ENCODE results near the gene ACBD3. TPM values are rescaled to one million over a fixed set of nuclear protein-coding genes. Genes with fewer than 3 reads are reported as not detected.

The ACBD3 gene
- total RNA-seq, 1 donor from 2014 or later: 25.4 TPM

GRCh38 chr1:226125831-226126230 is 60.7 kb downstream of the ACBD3 start:
- Mint-ChIP-seq H3K36me3 (ENCODE audit: low read depth) (no peaks in the 10 kb centered on the region), H3K27me3 (ENCODE audit: low read depth) (peaks cover 8% of the 10 kb centered on the region), H3K4me1 (ENCODE audit: low read depth) (peaks cover 37% of the 10 kb centered on the region), H3K4me3 (ENCODE audit: low read depth) (no peak overlapping the region), H3K27ac (no peak overlapping the region), H3K9me3 (no peaks in the 10 kb centered on the region)
- DNase-seq (ENCODE audit: low spot score): no peak
- intact Hi-C loops (cut with micrococcal nuclease): loop anchor here (1.0 to 10.0 kb wide), 4 partner anchors 61 to 279 kb away; partner anchors contain the start of genes ACBD3 and PARP1

GRCh38 chr1:226125097-226125630 is 61.4 kb downstream of the ACBD3 start:
- Mint-ChIP-seq H3K27ac (no peak overlapping the region), H3K27me3 (ENCODE audit: low read depth) (peaks cover 8% of the 10 kb centered on the region), H3K36me3 (ENCODE audit: low read depth) (no peaks in the 10 kb centered on the region), H3K9me3 (no peaks in the 10 kb centered on the region), H3K4me3 (ENCODE audit: low read depth) (no peak overlapping the region), H3K4me1 (ENCODE audit: low read depth) (peaks cover 41% of the 10 kb centered on the region)
- intact Hi-C loops (cut with micrococcal nuclease): loop anchor here (1.0 to 10.0 kb wide), 4 partner anchors 62 to 280 kb away; partner anchors contain the start of genes ACBD3 and PARP1
- peak; percentile 80 for DNase-seq (ENCODE audit: low spot score)

- H3K4me1 Mint-ChIP-seq (ENCODE audit: low read depth): peaks cover 41% of the 10 kb centered on the region
Observed at GRCh38 chr1:226123591-226124471, 62.7 kb downstream of the ACBD3 start.

GRCh38 chr1:226123212-226123560 is 63.4 kb downstream of the ACBD3 start:
- Mint-ChIP-seq H3K27ac (no peak overlapping the region), H3K4me1 (ENCODE audit: low read depth) (peaks cover 38% of the 10 kb centered on the region)
- intact Hi-C loops (cut with micrococcal nuclease): loop anchor here (5.0 to 10.0 kb wide), 2 partner anchors 121 to 282 kb away; partner anchors contain the start of gene PARP1

More at GRCh38 chr1:226123591-226124471, 62.7 kb downstream of the ACBD3 start:
- Mint-ChIP-seq H3K9me3 (no peaks in the 10 kb centered on the region), H3K27ac (no peak overlapping the region), H3K36me3 (ENCODE audit: low read depth) (no peaks in the 10 kb centered on the region), H3K27me3 (ENCODE audit: low read depth) (peaks cover 8% of the 10 kb centered on the region), H3K4me3 (ENCODE audit: low read depth) (peak overlapping the region; percentile 57)
- intact Hi-C loops (cut with micrococcal nuclease): loop anchor here (2.0 to 10.0 kb wide), 4 partner anchors 63 to 281 kb away; partner anchors contain the start of genes ACBD3 and PARP1
- DNase-seq (ENCODE audit: low spot score): no peak

GRCh38 chr1:226121587-226122400 is 64.7 kb downstream of the ACBD3 start:
- Mint-ChIP-seq H3K4me3 (ENCODE audit: low read depth) (peak overlapping the region; percentile 81), H3K27ac (no peak overlapping the region)

More at GRCh38 chr1:226123212-226123560, 63.4 kb downstream of the ACBD3 start:
- no peak for DNase-seq (ENCODE audit: low spot score)
- Mint-ChIP-seq H3K4me3 (ENCODE audit: low read depth) (peak overlapping the region; percentile 57), H3K36me3 (ENCODE audit: low read depth) (no peaks in the 10 kb centered on the region), H3K27me3 (ENCODE audit: low read depth) (peaks cover 13% of the 10 kb centered on the region), H3K9me3 (no peaks in the 10 kb centered on the region)

GRCh38 chr1:226121049-226121586 is 65.4 kb downstream of the ACBD3 start:
- peak overlapping the region; percentile 84 for H3K4me3 Mint-ChIP-seq (ENCODE audit: low read depth)
- no peaks in the 10 kb centered on the region for H3K36me3 Mint-ChIP-seq (ENCODE audit: low read depth)
- intact Hi-C loops (cut with micrococcal nuclease): loop anchor here (1.0 to 10.0 kb wide), 3 partner anchors 57 to 284 kb away; partner anchors contain the start of gene PARP1
- H3K27me3 Mint-ChIP-seq (ENCODE audit: low read depth): peaks cover 13% of the 10 kb centered on the region
- H3K4me1 Mint-ChIP-seq (ENCODE audit: low read depth): peaks cover 26% of the 10 kb centered on the region
- peak overlapping the region; percentile 86 for H3K27ac Mint-ChIP-seq
- no peaks in the 10 kb centered on the region for H3K9me3 Mint-ChIP-seq
- no peak for DNase-seq (ENCODE audit: low spot score)

More at GRCh38 chr1:226121587-226122400, 64.7 kb downstream of the ACBD3 start:
- peaks cover 13% of the 10 kb centered on the region for H3K27me3 Mint-ChIP-seq (ENCODE audit: low read depth)
- DNase-seq (ENCODE audit: low spot score): peak; percentile 77
- no peaks in the 10 kb centered on the region for H3K36me3 Mint-ChIP-seq (ENCODE audit: low read depth)
- peaks cover 27% of the 10 kb centered on the region for H3K4me1 Mint-ChIP-seq (ENCODE audit: low read depth)
- H3K9me3 Mint-ChIP-seq: no peaks in the 10 kb centered on the region
- intact Hi-C loops (cut with micrococcal nuclease): loop anchor here (1.0 to 10.0 kb wide), 5 partner anchors 11 to 283 kb away; partner anchors contain the start of gene PARP1

GRCh38 chr1:226120398-226120797 is 66.1 kb downstream of the ACBD3 start:
- H3K9me3 Mint-ChIP-seq: no peaks in the 10 kb centered on the region
- no peak for DNase-seq (ENCODE audit: low spot score)
- H3K4me3 Mint-ChIP-seq (ENCODE audit: low read depth): peak overlapping the region; percentile 84
- peaks cover 13% of the 10 kb centered on the region for H3K27me3 Mint-ChIP-seq (ENCODE audit: low read depth)
- no peaks in the 10 kb centered on the region for H3K36me3 Mint-ChIP-seq (ENCODE audit: low read depth)
- peaks cover 24% of the 10 kb centered on the region for H3K4me1 Mint-ChIP-seq (ENCODE audit: low read depth)
- intact Hi-C loops (cut with micrococcal nuclease): loop anchor here (5.0 to 10.0 kb wide), 2 partner anchors 118 to 284 kb away; partner anchors contain the start of gene PARP1
- H3K27ac Mint-ChIP-seq: no peak overlapping the region

GRCh38 chr1:226119169-226119568 is 67.4 kb downstream of the ACBD3 start:
- H3K27me3 Mint-ChIP-seq (ENCODE audit: low read depth): peaks cover 13% of the 10 kb centered on the region
- peaks cover 17% of the 10 kb centered on the region for H3K4me1 Mint-ChIP-seq (ENCODE audit: low read depth)
- no peak for DNase-seq (ENCODE audit: low spot score)
- intact Hi-C loops (cut with micrococcal nuclease): no loop called here
- H3K36me3 Mint-ChIP-seq (ENCODE audit: low read depth): no peaks in the 10 kb centered on the region
- no peak overlapping the region for H3K27ac Mint-ChIP-seq
- no peak overlapping the region for H3K4me3 Mint-ChIP-seq (ENCODE audit: low read depth)
- H3K9me3 Mint-ChIP-seq: no peaks in the 10 kb centered on the region

GRCh38 chr1:226118357-226118756 is 68.2 kb downstream of the ACBD3 start:
- peaks cover 6% of the 10 kb centered on the region for H3K27me3 Mint-ChIP-seq (ENCODE audit: low read depth)
- H3K4me3 Mint-ChIP-seq (ENCODE audit: low read depth): no peak overlapping the region
- H3K9me3 Mint-ChIP-seq: no peaks in the 10 kb centered on the region
- intact Hi-C loops (cut with micrococcal nuclease): no loop called here
- H3K27ac Mint-ChIP-seq: no peak overlapping the region
- no peak for DNase-seq (ENCODE audit: low spot score)
- H3K36me3 Mint-ChIP-seq (ENCODE audit: low read depth): no peaks in the 10 kb centered on the region
- peaks cover 11% of the 10 kb centered on the region for H3K4me1 Mint-ChIP-seq (ENCODE audit: low read depth)

GRCh38 chr1:226117330-226117729 is 69.2 kb downstream of the ACBD3 start:
- intact Hi-C loops (cut with micrococcal nuclease): no loop called here
- no peak for DNase-seq (ENCODE audit: low spot score)
- peaks cover 7% of the 10 kb centered on the region for H3K4me1 Mint-ChIP-seq (ENCODE audit: low read depth)
- no peak overlapping the region for H3K4me3 Mint-ChIP-seq (ENCODE audit: low read depth)
- peaks cover 9% of the 10 kb centered on the region for H3K27me3 Mint-ChIP-seq (ENCODE audit: low read depth)
- no peaks in the 10 kb centered on the region for H3K36me3 Mint-ChIP-seq (ENCODE audit: low read depth)
- no peaks in the 10 kb centered on the region for H3K9me3 Mint-ChIP-seq
- no peak overlapping the region for H3K27ac Mint-ChIP-seq

GRCh38 chr1:226116673-226117072 is 69.9 kb downstream of the ACBD3 start:
- no peak overlapping the region for H3K4me3 Mint-ChIP-seq (ENCODE audit: low read depth)
- no peaks in the 10 kb centered on the region for H3K36me3 Mint-ChIP-seq (ENCODE audit: low read depth)
- peaks cover 7% of the 10 kb centered on the region for H3K4me1 Mint-ChIP-seq (ENCODE audit: low read depth)
- H3K27me3 Mint-ChIP-seq (ENCODE audit: low read depth): peaks cover 10% of the 10 kb centered on the region
- no peaks in the 10 kb centered on the region for H3K9me3 Mint-ChIP-seq
- intact Hi-C loops (cut with micrococcal nuclease): no loop called here
- H3K27ac Mint-ChIP-seq: no peak overlapping the region
- no peak for DNase-seq (ENCODE audit: low spot score)

GRCh38 chr1:226112626-226113025 is 73.9 kb downstream of the ACBD3 start:
- no peaks in the 10 kb centered on the region for H3K9me3 Mint-ChIP-seq
- DNase-seq (ENCODE audit: low spot score): no peak
- H3K27ac Mint-ChIP-seq: no peak overlapping the region
- no peak overlapping the region for H3K4me3 Mint-ChIP-seq (ENCODE audit: low read depth)
- no peaks in the 10 kb centered on the region for H3K36me3 Mint-ChIP-seq (ENCODE audit: low read depth)
- H3K4me1 Mint-ChIP-seq (ENCODE audit: low read depth): peaks cover 14% of the 10 kb centered on the region
- H3K27me3 Mint-ChIP-seq (ENCODE audit: low read depth): peaks cover 6% of the 10 kb centered on the region
- intact Hi-C loops (cut with micrococcal nuclease): no loop called here

Measured in activated T-helper 2 cell treated with anti-CD3 and anti-CD28 coated beads, Interferon-gamma antibody, Interleukin-2, Interleukin-4, amounts not matched to agents 10 μg/mL and 5 μg/mL and 100 μg/mL, durations not matched to agents 14 hours and 24 hours and 36 hours (primary cell).